ENCODE results near the gene RPTOR. TPM values are rescaled to one million over a fixed set of nuclear protein-coding genes. Genes with fewer than 3 reads are reported as not detected.

Gene RPTOR
- total and polyA plus RNA-seq, 10 of the 15 experiments (the other 5 are each of a cell fraction or from before 2014, with no cell fraction given) = 0.18 to 32.1 (median 7.8) TPM

- no peak for FAIRE-seq
- in situ Hi-C loops (cut with MboI) (loop anchor here (5.0 kb wide), 1 partner anchor 108 kb away; no protein-coding TSS in a partner anchor), intact Hi-C loops (cut with micrococcal nuclease; ENCODE audit: unreplicated experiment) (loop anchor here (2.0 kb wide), 1 partner anchor 103 kb away; no protein-coding TSS in a partner anchor)
- H3K79me2 ChIP-seq (ENCODE audit: control insufficient read depth, insufficient read depth, low read length) = no peaks in the 10 kb centered on the region
- H3K9ac ChIP-seq (ENCODE audit: control insufficient read depth, insufficient read depth, low read length) = no peak overlapping the region
- TF ChIP-seq TCF12 (IDR thresholded peaks at IDR 0.05; ENCODE audit: low read depth, low read length) = no peak
- TF ChIP-seq SMC3 (IDR thresholded peaks at IDR 0.05; ENCODE audit: borderline replicate concordance, low read length) = peak; percentile 82
- peak; percentile 55 to 78 (median 73) for TF ChIP-seq CTCF (IDR thresholded peaks at IDR 0.05 in 2 of 3, conservative IDR thresholded peaks at IDR 0.05 in 1 of 3; ENCODE audit: control insufficient read depth in 2 of 3, extremely low read depth in 1 of 3, insufficient read depth in 1 of 3, low read depth in 3 of 3, low read length in 3 of 3)
- TF ChIP-seq LARP7 (IDR thresholded peaks at IDR 0.05) = 0 out of 2 replicates have a peak, but pooled peaks have one; percentile 18
- peak; percentile 72 for TF ChIP-seq RAD21 (IDR thresholded peaks at IDR 0.05; ENCODE audit: insufficient read depth, low read depth, low read length)
- TF ChIP-seq YY1 (IDR thresholded peaks at IDR 0.05; ENCODE audit: low read depth, low read length) = 0 out of 2 replicates have a peak, but pooled peaks have one; percentile 24
- peak; percentile 95 for ATAC-seq
- no peak for DNase-seq (ENCODE audit: low read depth, low spot score)
- H3K4me1 ChIP-seq (ENCODE audit: control insufficient read depth, insufficient read depth, low read length) = no peaks in the 10 kb centered on the region
- no peaks in the 10 kb centered on the region for H3K36me3 ChIP-seq (ENCODE audit: control insufficient read depth in 2 of 2, insufficient read depth in 2 of 2, low read length in 1 of 2)
- CTCF ChIA-PET = interaction anchor here (0.5 to 1.9 kb wide), 12 partner anchors 32 to 543 kb away, joined by 3 to 19 read pairs (median 4); no protein-coding TSS in a partner anchor
- H3K4me3 ChIP-seq = no peak overlapping the region
- 23% methylated on average over 20 of the region's 20 CpGs for WGBS (ENCODE audit: insufficient coverage, insufficient replicate concordance, low lambda C conversion rate, missing lambda C conversion rate)
- no peaks in the 10 kb centered on the region for H3K9me3 ChIP-seq (replicated peaks; ENCODE audit: control insufficient read depth, insufficient read depth, low read length)
- POLR2A ChIA-PET = no interaction called here
- no peaks in the 10 kb centered on the region for H4K20me1 ChIP-seq (ENCODE audit: control insufficient read depth, insufficient read depth)
- H2AFZ ChIP-seq (ENCODE audit: control insufficient read depth, low read depth, low read length) = no peak overlapping the region
- RAD21 ChIA-PET (ENCODE audit: unreplicated experiment) = interaction anchor here (1.0 to 2.0 kb wide), 9 partner anchors 40 to 543 kb away, joined by 3 to 22 read pairs (median 5); no protein-coding TSS in a partner anchor
- SMC1A ChIA-PET (ENCODE audit: uncharacterized antibody, unreplicated experiment) = interaction anchor here (0.8 to 1.5 kb wide), 10 partner anchors 14 to 543 kb away, joined by 3 to 7 read pairs (median 4); no protein-coding TSS in a partner anchor
- H3K4me2 ChIP-seq (ENCODE audit: control insufficient read depth, insufficient read depth) = no peak overlapping the region
- H3K27ac ChIP-seq (ENCODE audit: control insufficient read depth, insufficient read depth) = no peak overlapping the region
- no TSS peak for BruUV-seq (replicated peaks)
- H3K27me3 ChIP-seq (replicated peaks in 1 of 2; ENCODE audit: control insufficient read depth in 2 of 2, insufficient read depth in 2 of 2, low read length in 1 of 2) = no peaks in the 10 kb centered on the region
Observed at GRCh38 chr17:80970044-80970761, 425.6 kb downstream of the RPTOR start.
